K562 (cell line): ENCODE data around the gene ADGRB2. TPM values are rescaled to one million over a fixed set of nuclear protein-coding genes. Genes with fewer than 3 reads are reported as not detected.

Experiments
- ARHGAP35 ChIP-seq: fragments of 450-650 bp; IDR thresholded peaks from 2 replicates; pipeline ENCODE4 v1.6.1; 2018; ENCODE audit not compliant: partially characterized antibody
- ARID2 ChIP-seq: fragments of 450-650 bp; IDR thresholded peaks from 2 replicates; pipeline ENCODE4 v1.6.1; 2017; ENCODE audit warnings: antibody characterized with exemption, mild to moderate bottlenecking
- EGR1 ChIP-seq: fragments of 450-650 bp; conservative IDR thresholded peaks from 2 replicates; pipeline ENCODE4 v1.6.1; 2017; ENCODE audit warnings: mild to moderate bottlenecking
- ELF2 ChIP-seq: fragments of 250-450 bp; sonication (Bioruptor Pico); IDR thresholded peaks from 2 replicates; pipeline ENCODE4 v1.5.0; 2021; ENCODE audit warnings: mild to moderate bottlenecking
- ETV1 ChIP-seq: fragments of 450-650 bp; conservative IDR thresholded peaks from 2 replicates; pipeline ENCODE4 v1.6.1; 2016; ENCODE audit warnings: missing genetic modification characterization, control low read depth, low read depth, missing compliant biosample characterization
- HMGXB4 ChIP-seq: sonication (generic); formaldehyde crosslinking; IDR thresholded peaks from 2 replicates; pipeline ENCODE4 v1.8.1; 2023; ENCODE audit warnings: mild to moderate bottlenecking, missing genetic modification reagents
- NR0B1 ChIP-seq: fragments of 450-650 bp; IDR thresholded peaks from one replicate; pipeline ENCODE4 v1.6.1; 2018; ENCODE audit warnings: mild to moderate bottlenecking, moderate library complexity; ENCODE audit not compliant: partially characterized antibody
- SIN3B ChIP-seq: fragments of 450-650 bp; IDR thresholded peaks from 2 replicates; pipeline ENCODE4 v1.6.1; 2017; ENCODE audit warnings: low read depth, mild to moderate bottlenecking, moderate library complexity
- U2AF1 ChIP-seq: fragments of 200-400 bp; formaldehyde crosslinking; optimal IDR thresholded peaks from 2 replicates; pipeline ENCODE3; 2017; ENCODE audit warnings: mild to moderate bottlenecking, low read depth, low read length, moderate library complexity
- ZNF785 ChIP-seq: fragments of 250-450 bp; sonication (Bioruptor Pico); IDR thresholded peaks from 2 replicates; pipeline ENCODE4 v1.4.0; 2020; ENCODE audit warnings: mild to moderate bottlenecking
- polyA plus RNA-seq, 8 experiments: library from polyadenylated mRNA; depleted of rRNA in 4 of 8; stranded (reverse) in 5 of 8; unstranded in 3 of 8; fragments of >200 nt; fragmentation: Nextera tagmentation in 2 of 8; fragmentation: Illumina TruSeq in 1 of 8; extraction: Ambion mirVana in 2 of 8; extraction: Trizol in 1 of 8; gene quantifications; 2 replicates each; pipeline versions ENCODE4 v1.2.1 to v1.2.3, GENCODE V29; 2011 to 2014; ENCODE audit warnings: inconsistent platforms in 1 of 8, missing spikeins in 1 of 8
- total RNA-seq, 7 experiments: library from RNA; depleted of rRNA in 6 of 7; stranded (reverse); fragments of >200 nt in 6 of 7; fragmentation: Illumina TruSeq in 2 of 7; extraction: Trizol in 2 of 7; gene quantifications; 2 replicates each; pipeline versions ENCODE4 v1.2.1 to v1.2.3, GENCODE V29; 2011 to 2021; ENCODE audit warnings: low replicate concordance in 1 of 7
- TF ChIP-seq, protein P1 (sequence below): sonication (generic); formaldehyde crosslinking; IDR thresholded peaks from 2 replicates; pipeline ENCODE4 v1.8.0; 2022; ENCODE audit warnings: missing genetic modification reagents, mild to moderate bottlenecking, moderate library complexity, borderline replicate concordance
- TF ChIP-seq, protein P2 (sequence below): IDR thresholded peaks from 2 replicates; pipeline ENCODE4 v1.6.1; 2011; ENCODE audit warnings: borderline replicate concordance, low read depth, mild to moderate bottlenecking, moderate library complexity, low read length; ENCODE audit not compliant: insufficient read depth, poor library complexity, severe bottlenecking
- TF ChIP-seq, protein P3 (sequence below), 2 experiments: fragments of 450-650 bp; conservative IDR thresholded peaks; 2 replicates each; pipeline ENCODE4 v1.6.1; 2017; ENCODE audit warnings: mild to moderate bottlenecking in 2 of 2, moderate library complexity in 2 of 2

Gene ADGRB2
- total and polyA plus RNA-seq, 9 of the 15 experiments (the other 6 are each of a cell fraction or from before 2014, with no cell fraction given), result 0.04 to 0.23 (median 0.20) TPM; not detected in 2

GRCh38 chr1:31789259-31790065 lies 25.3 kb upstream of the ADGRB2 start (continued):
- TF ChIP-seq NR0B1, result no peak
- no peak for TF ChIP-seq SIN3B
- TF ChIP-seq, protein P1, sequence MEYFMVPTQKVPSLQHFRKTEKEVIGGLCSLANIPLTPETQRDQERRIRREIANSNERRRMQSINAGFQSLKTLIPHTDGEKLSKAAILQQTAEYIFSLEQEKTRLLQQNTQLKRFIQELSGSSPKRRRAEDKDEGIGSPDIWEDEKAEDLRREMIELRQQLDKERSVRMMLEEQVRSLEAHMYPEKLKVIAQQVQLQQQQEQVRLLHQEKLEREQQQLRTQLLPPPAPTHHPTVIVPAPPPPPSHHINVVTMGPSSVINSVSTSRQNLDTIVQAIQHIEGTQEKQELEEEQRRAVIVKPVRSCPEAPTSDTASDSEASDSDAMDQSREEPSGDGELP, result peak; percentile 76; the same call in 1 of the 2 replicates
- no peak for TF ChIP-seq EGR1
- no peak for TF ChIP-seq ETV1
- TF ChIP-seq ELF2 (CRISPR knock-in tag), result no peak
- TF ChIP-seq, protein P2, sequence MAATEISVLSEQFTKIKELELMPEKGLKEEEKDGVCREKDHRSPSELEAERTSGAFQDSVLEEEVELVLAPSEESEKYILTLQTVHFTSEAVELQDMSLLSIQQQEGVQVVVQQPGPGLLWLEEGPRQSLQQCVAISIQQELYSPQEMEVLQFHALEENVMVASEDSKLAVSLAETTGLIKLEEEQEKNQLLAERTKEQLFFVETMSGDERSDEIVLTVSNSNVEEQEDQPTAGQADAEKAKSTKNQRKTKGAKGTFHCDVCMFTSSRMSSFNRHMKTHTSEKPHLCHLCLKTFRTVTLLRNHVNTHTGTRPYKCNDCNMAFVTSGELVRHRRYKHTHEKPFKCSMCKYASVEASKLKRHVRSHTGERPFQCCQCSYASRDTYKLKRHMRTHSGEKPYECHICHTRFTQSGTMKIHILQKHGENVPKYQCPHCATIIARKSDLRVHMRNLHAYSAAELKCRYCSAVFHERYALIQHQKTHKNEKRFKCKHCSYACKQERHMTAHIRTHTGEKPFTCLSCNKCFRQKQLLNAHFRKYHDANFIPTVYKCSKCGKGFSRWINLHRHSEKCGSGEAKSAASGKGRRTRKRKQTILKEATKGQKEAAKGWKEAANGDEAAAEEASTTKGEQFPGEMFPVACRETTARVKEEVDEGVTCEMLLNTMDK, result no peak
- TF ChIP-seq ARHGAP35, result no peak
- peak; percentile 95 for TF ChIP-seq ARID2
- peak; percentile 78; the same call in 1 of the 2 replicates for TF ChIP-seq HMGXB4
- no peak for TF ChIP-seq U2AF1
- TF ChIP-seq, protein P3, sequence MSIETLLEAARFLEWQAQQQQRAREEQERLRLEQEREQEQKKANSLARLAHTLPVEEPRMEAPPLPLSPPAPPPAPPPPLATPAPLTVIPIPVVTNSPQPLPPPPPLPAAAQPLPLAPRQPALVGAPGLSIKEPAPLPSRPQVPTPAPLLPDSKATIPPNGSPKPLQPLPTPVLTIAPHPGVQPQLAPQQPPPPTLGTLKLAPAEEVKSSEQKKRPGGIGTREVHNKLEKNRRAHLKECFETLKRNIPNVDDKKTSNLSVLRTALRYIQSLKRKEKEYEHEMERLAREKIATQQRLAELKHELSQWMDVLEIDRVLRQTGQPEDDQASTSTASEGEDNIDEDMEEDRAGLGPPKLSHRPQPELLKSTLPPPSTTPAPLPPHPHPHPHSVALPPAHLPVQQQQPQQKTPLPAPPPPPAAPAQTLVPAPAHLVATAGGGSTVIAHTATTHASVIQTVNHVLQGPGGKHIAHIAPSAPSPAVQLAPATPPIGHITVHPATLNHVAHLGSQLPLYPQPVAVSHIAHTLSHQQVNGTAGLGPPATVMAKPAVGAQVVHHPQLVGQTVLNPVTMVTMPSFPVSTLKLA (conservative IDR thresholded peaks at IDR 0.05), result peak in 1 of 2 experiments; percentile 13; a peak in 1 of 4 replicates
- no peak for TF ChIP-seq ZNF785 (CRISPR knock-in tag)
